ENCODE measurements around the gene GRIK1.

DNA sequence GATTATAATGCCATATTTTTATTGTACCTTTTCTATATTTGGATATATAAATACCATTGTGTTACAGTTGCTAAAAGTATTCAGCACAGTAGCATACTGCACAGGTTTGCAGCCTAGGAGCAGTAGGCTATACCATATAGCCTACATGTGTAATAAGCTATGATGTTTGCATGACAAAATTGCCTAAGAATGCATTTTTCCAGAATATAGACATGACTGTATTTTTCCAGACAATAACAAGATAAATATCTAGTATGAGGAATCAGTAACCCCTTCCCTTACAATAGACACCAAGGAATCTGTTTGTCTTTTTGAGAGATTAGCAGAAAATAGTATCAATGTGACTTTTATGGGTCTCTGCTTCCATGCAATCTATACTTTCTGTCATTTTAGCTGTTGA, 228.6 kb downstream of the GRIK1 start:
- TF ChIP-seq, protein P1, sequence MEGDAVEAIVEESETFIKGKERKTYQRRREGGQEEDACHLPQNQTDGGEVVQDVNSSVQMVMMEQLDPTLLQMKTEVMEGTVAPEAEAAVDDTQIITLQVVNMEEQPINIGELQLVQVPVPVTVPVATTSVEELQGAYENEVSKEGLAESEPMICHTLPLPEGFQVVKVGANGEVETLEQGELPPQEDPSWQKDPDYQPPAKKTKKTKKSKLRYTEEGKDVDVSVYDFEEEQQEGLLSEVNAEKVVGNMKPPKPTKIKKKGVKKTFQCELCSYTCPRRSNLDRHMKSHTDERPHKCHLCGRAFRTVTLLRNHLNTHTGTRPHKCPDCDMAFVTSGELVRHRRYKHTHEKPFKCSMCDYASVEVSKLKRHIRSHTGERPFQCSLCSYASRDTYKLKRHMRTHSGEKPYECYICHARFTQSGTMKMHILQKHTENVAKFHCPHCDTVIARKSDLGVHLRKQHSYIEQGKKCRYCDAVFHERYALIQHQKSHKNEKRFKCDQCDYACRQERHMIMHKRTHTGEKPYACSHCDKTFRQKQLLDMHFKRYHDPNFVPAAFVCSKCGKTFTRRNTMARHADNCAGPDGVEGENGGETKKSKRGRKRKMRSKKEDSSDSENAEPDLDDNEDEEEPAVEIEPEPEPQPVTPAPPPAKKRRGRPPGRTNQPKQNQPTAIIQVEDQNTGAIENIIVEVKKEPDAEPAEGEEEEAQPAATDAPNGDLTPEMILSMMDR (IDR thresholded peaks at IDR 0.05) = no peak
- no peak for TF ChIP-seq POLR2A (IDR thresholded peaks at IDR 0.05)
